CMK (cell line): ENCODE measurements around the gene PLA2R1.

Source experiments
- DNase-seq: peaks from one replicate; pipeline ENCODE4 v3.0.0-alpha.2; 2010; ENCODE audit warnings: low read depth

PLA2R1 gene

DNA sequence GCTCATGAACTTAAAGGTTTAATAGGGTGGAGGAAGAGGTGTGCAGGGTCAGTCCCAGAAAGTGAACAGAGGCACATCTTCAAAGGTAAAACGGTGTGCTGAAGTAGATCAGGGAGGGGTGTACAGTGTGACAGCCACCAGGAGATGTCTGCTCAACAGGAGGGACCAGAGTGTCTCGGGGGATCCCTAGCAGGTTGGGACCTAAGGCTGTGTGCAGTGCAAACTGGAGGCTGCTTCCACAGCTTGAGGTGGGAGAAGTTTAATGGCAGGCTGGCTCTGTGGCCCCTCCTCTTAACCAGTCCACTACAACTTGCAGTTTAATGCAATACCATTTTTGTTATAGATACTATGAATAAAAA, 33.2 kb downstream of the PLA2R1 start:
- no peak for DNase-seq

- no peak for DNase-seq
These were observed 33.8 kb downstream of the PLA2R1 start for GRCh38 chr2:160028431-160029269.

DNA sequence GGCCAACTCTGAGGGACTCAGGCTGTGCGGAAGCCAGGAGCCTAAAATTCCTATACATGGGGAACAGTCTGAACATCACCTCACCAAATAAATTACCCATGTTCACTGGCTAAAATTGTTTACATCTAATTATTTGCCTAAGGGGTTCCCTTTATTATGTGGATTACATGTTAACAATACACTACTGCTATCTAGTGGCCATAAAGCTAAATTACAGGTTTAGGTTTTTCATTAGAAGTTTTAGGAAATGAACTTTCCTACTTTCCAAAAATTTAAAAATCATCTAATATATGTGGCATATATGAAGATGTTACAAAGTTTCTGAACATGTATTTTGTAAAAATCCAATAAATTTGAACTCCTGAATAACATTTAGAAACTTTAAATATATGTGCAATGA, 40.3 kb downstream of the PLA2R1 start:
- DNase-seq, result no peak

GRCh38 chr2:160019374-160020090, 42.9 kb downstream of the PLA2R1 start:
- no peak for DNase-seq

DNA sequence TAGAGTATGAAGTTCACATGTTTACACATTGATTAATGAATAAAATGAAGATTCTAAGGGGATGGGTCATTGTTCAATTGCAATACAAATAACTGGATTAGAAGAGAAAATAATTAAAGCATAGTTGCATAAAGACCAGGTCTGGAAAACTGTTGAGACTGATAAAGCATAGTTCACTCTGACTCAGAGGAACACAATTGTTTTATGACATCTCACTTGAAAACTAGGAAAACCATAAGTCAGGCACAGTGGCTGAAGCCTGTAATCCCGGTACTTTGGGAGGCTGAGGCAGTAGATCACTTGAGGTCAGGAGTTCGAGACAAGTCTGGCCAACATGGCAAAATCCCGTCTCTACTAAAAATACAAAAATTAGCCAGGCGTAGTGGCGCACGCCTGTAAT, 46.7 kb downstream of the PLA2R1 start:
- no peak for DNase-seq

DNA sequence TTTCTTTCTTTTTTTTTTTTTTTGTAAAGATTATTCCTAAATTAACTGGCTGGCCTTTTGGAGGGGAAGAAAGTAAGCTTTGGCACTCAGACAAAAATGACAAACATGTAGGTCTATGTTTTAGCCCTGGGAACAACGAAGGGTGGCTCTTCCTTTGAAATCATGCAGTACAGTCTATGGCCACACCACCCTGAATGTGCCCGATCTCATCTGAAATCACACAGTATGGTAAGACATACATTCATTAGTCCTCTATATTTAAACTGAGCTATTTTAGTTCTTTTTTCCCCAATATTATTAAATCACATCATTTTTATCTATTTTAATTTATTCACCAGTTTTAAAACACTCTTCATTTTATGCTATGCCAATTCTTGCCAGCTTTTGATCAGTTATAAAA, 48.2 kb downstream of the PLA2R1 start:
- DNase-seq, result no peak

DNA sequence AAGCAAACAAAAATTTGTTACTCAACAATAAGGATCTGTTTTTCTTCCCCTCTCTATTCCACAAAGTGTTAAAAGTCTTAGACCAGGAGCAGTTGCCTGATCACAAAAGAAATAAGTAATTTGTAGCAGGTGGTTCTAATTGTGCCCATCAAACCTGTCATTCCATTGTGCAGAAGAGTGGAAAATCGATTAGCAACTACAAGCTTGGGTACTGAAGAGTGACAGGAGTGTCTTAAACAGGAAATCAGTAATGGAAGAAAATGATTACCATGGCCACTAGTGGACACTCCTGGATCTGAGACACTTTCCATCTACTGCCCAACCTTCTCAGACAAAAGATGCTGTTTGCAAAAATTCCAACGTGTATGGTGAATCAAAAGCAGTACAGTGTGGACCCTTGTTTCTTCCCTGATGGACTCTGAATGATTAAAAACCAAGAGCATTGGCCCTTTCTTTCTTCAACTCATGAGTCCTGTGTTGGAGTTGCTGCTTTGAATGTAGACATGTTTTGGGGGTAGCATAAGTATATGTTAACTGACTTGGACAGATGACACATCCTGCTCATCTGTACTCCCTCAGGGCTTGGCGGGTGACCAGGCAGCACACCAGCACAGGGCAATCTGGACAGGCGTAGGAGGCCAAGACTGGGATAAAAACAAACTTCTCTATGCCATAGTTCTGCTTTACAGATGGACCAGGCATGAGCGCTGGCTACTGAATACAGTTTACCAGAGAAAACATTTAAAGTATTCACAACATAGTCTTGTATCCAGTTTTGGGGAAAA, 51.9 kb downstream of the PLA2R1 start:
- DNase-seq, result no peak

DNA sequence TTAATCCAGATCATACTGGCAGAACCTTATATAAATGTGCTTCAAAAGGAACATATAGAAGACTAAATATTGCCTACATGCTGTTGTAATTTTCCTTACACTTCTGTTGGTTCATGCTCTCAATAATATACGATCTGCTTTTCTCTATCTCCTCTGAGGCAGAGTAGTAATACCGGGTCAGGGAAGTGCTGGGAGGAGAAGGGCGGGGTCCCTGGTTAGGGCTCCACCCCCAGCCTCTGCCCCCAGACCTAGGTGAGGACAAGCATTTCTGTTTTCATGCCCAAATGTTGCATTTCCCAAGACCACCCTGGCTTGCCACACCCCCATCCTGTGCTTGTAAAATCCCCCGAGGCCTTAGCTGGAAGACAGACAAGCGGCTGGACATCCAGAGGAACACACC, 55.3 kb downstream of the PLA2R1 start:
- no peak for DNase-seq

DNA sequence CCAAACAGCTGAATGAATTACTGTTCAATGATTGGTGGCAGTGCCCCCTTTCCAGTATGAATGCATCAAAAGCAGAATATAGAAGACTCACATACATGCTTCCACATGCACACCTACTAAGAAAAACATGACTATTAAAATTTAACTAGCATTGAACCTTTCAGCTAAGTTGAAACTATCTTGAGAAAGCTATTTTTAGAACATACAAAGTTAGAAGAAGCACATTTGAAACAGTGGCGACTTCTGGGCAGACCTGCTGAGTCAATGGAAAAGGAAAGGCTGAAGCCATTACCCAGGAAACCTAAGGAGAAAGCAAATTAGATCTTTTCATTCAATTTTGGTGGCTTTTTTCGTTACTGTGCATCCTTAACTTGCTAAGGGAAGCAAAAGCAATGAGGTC, 55.9 kb downstream of the PLA2R1 start:
- DNase-seq, result no peak

DNA sequence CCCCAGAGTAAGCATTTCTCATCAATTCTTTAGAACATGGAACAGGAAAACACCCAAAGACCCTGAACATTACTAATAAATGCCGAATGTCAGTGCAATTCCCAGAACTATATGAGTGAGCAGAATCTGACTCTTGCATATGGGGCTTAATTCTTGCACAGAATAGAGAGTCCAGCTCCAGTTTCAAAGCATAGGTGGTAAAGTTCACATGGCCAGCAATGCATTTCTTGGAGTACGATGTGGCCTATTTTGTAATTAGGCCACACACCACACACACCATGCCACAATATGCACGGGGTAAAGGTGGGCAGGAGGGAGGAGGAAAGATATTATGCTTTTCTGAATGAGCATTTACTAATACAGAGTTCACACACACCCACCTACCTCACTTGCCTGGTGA, 56.5 kb downstream of the PLA2R1 start:
- no peak for DNase-seq

DNA sequence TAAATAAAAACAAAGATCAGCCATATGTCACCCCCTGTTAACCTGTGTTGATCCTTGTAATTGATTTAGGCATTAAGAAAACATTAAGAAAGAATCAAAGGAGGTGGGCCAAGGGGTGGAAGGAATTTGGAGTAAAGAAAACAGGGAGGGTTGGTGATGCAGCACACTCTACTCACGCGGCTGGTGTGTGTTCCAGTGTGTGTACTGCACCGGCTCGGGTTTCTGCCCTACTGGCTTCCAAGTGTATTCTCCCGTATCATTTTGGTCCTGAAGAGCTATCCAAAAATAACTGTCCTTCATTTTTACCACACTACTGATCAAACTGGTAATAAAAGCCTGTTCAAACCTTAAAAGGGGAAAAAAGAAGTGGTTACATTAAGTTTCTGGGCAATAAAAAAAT, 56.9 kb downstream of the PLA2R1 start:
- no peak for DNase-seq

DNA sequence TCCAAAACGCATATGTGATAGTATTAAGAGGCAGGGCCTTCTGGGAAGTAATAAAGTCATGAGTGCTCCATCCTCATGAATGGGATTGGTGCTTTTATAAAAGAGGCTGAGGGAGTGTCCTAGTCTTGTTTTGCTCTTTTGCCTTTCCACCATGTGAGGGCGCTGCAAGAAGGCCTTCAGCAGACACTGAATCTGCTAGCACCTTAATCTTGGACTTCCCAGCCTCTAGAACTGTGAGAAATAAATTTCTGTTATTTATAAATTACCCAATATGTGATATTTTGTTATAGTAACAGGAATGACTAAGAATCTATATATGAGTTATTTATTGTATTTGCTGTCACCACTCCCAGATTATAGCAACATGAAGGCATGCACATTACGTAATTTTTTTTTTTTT, 63.5 kb downstream of the PLA2R1 start:
- DNase-seq, result no peak

- DNase-seq, result no peak
These were observed 64.2 kb downstream of the PLA2R1 start for GRCh38 chr2:159998243-159998642.

GRCh38 chr2:159996792-159997546, 65.4 kb downstream of the PLA2R1 start:
- DNase-seq, result no peak

GRCh38 chr2:159995038-159995437, 67.4 kb downstream of the PLA2R1 start:
- no peak for DNase-seq

DNA sequence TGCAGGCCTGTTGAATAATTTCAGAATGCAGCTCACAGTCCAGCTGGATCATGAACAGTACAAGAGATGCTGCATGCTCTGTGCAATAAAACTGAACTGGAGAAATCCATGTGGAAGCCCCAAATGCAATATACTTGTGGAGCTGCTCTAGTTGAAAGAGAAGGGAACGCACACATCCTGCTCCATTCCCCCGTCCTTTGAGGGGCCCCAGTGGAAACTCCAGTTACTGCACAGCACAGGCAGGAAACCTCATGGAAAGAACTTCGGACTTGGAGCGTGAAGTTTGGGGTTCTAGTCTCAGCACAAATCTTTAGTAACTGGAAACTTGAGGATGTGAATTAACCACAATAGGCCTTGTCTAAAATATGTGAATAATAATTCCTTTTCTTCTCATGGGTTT, 73.2 kb downstream of the PLA2R1 start:
- DNase-seq, result no peak

GRCh38 chr2:159988412-159988970, 73.9 kb downstream of the PLA2R1 start:
- DNase-seq, result no peak

DNA sequence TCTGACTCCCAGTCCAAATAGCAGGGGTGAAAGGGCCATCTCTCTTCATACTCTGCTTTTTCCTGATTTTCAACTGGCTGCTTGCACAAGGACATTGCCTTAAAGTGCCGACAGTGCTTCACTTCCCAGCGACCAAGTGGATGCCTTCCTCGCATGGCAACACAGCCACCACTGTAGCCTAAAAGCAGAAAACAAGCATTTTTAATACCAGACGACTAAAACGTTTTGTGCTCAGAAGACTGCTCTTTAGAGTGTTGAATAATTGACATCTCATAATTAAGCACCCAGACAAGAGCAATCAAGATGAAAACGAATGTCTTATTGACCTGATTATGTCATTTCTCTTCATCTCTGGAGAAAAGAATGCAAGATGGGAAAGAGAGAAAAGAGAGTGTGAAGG, 75.2 kb downstream of the PLA2R1 start:
- DNase-seq, result no peak

- DNase-seq, result no peak
These were observed 76.8 kb downstream of the PLA2R1 start for GRCh38 chr2:159985656-159986055.

- DNase-seq, result no peak
These were observed 78.4 kb downstream of the PLA2R1 start for GRCh38 chr2:159984034-159984433.

DNA sequence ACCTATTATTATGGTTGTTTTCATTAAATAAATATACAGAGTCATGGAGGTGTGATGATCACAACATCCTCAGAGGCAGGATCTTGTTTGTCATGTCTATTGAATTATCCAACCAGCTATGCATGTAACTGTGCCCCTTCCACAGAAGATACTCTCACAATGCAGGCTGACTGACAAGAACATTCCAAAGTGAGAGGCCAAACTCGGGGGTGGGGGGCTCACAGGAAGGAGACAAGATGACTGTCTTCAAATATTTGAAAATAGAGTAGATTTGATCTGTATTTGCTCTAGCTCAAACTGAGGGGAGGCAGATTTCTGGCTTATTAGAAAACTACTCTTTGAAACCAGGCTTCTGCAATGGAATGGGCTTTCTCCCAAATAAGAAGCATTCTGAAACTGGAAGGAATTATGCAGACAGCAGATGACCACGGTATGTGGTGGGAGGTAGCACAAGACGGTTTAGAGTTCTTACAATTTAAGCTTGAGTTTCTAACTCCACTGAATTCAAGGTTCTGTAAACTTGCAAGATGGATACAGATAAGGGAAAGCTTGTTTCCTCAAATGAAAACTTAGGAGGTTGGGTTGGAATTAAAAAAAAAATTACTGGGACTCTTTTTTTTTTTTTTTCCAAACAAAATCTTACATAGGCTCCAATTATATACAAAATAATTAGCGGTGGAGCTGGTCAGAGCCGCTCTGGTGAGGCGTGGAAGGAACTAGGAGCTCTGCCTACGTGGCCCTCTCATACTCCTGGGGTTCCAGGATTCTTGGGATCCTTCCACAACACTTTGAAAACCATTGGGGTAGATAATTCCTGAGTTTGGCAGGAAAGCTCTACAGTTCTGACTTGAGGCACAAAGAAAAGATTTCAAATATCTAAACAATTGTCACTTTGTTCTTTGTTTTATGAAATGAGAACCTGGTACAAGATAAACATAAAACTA, 79.3 kb downstream of the PLA2R1 start:
- no peak for DNase-seq
